ENCODE data around the gene STYXL2.

GRCh38 chr1:167084757-167085156 is 9.1 kb upstream of the STYXL2 start:
- TF ChIP-seq CTCF (IDR thresholded peaks at IDR 0.05; ENCODE audit: low read depth, low read length), result no peak
- no peak for TF ChIP-seq EZH2phosphoT487 (IDR thresholded peaks at IDR 0.05; ENCODE audit: low read depth)

All from OCI-LY3 (cell line).